Testis (tissue), 2 donors: Measurements from ENCODE around the gene IQSEC3.

Experiments used
- POLR2A ChIP-seq: fragments of 450-650 bp; IDR thresholded peaks from one replicate; pipeline ENCODE4 v1.6.1; 2017; ENCODE audit warnings: antibody characterized with exemption, mild to moderate bottlenecking, moderate library complexity
- TF ChIP-seq, protein P1 (sequence below), 3 experiments: fragments of 450-650 bp in 2 of 3; fragments of 200-600 bp in 1 of 3; sonication (generic) in 1 of 3; IDR thresholded peaks; one replicate each; pipeline ENCODE4 v1.5.1; 2016 to 2019; ENCODE audit warnings: antibody characterized with exemption in 3 of 3, mild to moderate bottlenecking in 2 of 3, moderate library complexity in 1 of 3

DNA sequence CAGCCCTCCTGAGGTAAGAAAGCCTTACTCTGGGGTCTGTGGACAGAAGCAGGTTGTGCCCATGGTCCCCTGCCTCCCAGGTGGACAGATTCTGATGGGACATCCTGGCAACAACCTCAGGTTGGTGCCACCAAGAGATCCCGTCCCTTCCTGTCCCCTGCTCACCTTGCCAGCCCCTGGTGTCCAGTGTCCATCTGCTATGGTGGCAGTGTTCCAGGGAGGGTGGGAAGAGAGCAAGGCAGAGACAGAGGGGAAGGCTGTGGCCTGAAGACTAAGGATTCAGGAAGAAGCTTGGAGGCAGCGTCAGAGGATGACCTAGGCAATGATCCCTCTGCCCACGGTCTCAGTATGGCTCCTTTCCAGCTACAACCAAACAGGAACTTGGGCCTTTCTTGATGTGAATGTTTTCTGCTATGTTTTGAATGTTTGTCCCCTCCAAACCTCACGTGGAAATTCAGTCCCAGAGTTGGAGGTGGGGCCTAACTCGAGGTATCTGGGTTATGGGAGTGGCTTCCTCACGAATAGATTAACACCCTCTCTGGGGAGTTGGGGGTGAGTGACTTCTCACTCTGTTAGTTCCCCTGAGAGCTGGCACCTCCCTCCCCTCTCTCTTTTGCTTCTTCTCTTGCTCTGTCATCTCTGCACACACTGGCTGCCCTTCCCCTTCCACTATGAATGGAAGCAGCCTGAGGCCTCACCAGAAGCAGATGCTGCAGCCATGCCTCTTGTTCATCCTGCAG is 26.9 kb downstream of the IQSEC3 start:
- TF ChIP-seq, protein P1, sequence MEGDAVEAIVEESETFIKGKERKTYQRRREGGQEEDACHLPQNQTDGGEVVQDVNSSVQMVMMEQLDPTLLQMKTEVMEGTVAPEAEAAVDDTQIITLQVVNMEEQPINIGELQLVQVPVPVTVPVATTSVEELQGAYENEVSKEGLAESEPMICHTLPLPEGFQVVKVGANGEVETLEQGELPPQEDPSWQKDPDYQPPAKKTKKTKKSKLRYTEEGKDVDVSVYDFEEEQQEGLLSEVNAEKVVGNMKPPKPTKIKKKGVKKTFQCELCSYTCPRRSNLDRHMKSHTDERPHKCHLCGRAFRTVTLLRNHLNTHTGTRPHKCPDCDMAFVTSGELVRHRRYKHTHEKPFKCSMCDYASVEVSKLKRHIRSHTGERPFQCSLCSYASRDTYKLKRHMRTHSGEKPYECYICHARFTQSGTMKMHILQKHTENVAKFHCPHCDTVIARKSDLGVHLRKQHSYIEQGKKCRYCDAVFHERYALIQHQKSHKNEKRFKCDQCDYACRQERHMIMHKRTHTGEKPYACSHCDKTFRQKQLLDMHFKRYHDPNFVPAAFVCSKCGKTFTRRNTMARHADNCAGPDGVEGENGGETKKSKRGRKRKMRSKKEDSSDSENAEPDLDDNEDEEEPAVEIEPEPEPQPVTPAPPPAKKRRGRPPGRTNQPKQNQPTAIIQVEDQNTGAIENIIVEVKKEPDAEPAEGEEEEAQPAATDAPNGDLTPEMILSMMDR (IDR thresholded peaks at IDR 0.05), result no peak
- no peak for TF ChIP-seq POLR2A
